ENCODE data around the gene ZSCAN26. TPM values are rescaled to one million over a fixed set of nuclear protein-coding genes. Genes with fewer than 3 reads are reported as not detected.
A peak's percentile ranks its signal among the peaks of the same experiment; 100 is the strongest.

ZSCAN26 gene
- 16.5 TPM for polyA plus RNA-seq (2013, experiment 1 of 2; ENCODE audit: insufficient read length)
- 16.0 TPM for polyA plus RNA-seq (2013, experiment 2 of 2; ENCODE audit: insufficient read length)

- DNase-seq, result peak; percentile 89
Observed at GRCh38 chr6:28266962-28267694, at the start of gene ZSCAN26. Gene ZSCAN26, plus strand, starts transcription at chr6:28267143. Its CDS starts 4,777 bp downstream, at chr6:28271920.

- no peak for DNase-seq
Observed at GRCh38 chr6:28217890-28218289, 49.1 kb upstream of the ZSCAN26 start.

GRCh38 chr6:28218312-28219248, 48.4 kb upstream of the ZSCAN26 start:
- peak; percentile 70 for DNase-seq

GRCh38 chr6:28220257-28221133, 46.4 kb upstream of the ZSCAN26 start:
- no peak for DNase-seq

- no peak for DNase-seq
Observed at GRCh38 chr6:28224131-28225055, 42.5 kb upstream of the ZSCAN26 start.

GRCh38 chr6:28225056-28225834, 41.7 kb upstream of the ZSCAN26 start, which contains the start of gene ZSCAN9:
Gene ZSCAN9, plus strand, starts transcription at chr6:28225275. Its CDS starts 1,810 bp downstream, at chr6:28227085.
- peak; percentile 89 for DNase-seq

GRCh38 chr6:28226460-28226859, 40.5 kb upstream of the ZSCAN26 start:
- DNase-seq, result no peak

GRCh38 chr6:28232785-28233184, 34.2 kb upstream of the ZSCAN26 start:
- no peak for DNase-seq

GRCh38 chr6:28235912-28236452, 31.0 kb upstream of the ZSCAN26 start:
- no peak for DNase-seq

- no peak for DNase-seq
Observed at GRCh38 chr6:28239636-28240035, 27.3 kb upstream of the ZSCAN26 start.

GRCh38 chr6:28240471-28240870, 26.5 kb upstream of the ZSCAN26 start:
- DNase-seq, result no peak

- DNase-seq, result no peak
Observed at GRCh38 chr6:28243946-28244345, 23.0 kb upstream of the ZSCAN26 start.

GRCh38 chr6:28245206-28245941, 21.6 kb upstream of the ZSCAN26 start:
- DNase-seq, result no peak

GRCh38 chr6:28248916-28249315, 18.0 kb upstream of the ZSCAN26 start:
- DNase-seq, result no peak

GRCh38 chr6:28250747-28251146, 16.2 kb upstream of the ZSCAN26 start:
- DNase-seq, result no peak

- no peak for DNase-seq
Observed at GRCh38 chr6:28251661-28252008, 15.3 kb upstream of the ZSCAN26 start.

- DNase-seq, result peak; percentile 91
Observed at GRCh38 chr6:28252009-28252975, 14.7 kb upstream of the ZSCAN26 start, which contains the start of gene ZKSCAN4. Gene ZKSCAN4, minus strand, starts transcription at chr6:28252269. Its CDS starts 289 bp downstream, at chr6:28251980.

- no peak for DNase-seq
Observed at GRCh38 chr6:28254121-28254519, 12.8 kb upstream of the ZSCAN26 start.
